ENCODE results near the gene SERPINI1.
A peak's percentile ranks its signal among the peaks of the same experiment; 100 is the strongest.

SERPINI1 gene

GRCh38 chr3:167718582-167718981, 16.9 kb upstream of the SERPINI1 start:
- Histone ChIP-seq H3K4me3 (ENCODE audit: low read length) (no peak overlapping the region), H3K27me3 (ENCODE audit: insufficient read depth, low read length) (no peaks in the 10 kb centered on the region), H3K36me3 (ENCODE audit: insufficient read depth, low read depth, low read length) (peaks cover 50% of the 10 kb centered on the region), H3K4me1 (ENCODE audit: insufficient read depth, low read length) (peaks cover 9% of the 10 kb centered on the region; the same call in 1 of the 2 replicates), H3K9ac (ENCODE audit: low read depth, low read length) (no peak overlapping the region), H3K9me3 (ENCODE audit: insufficient read depth, low read depth, low read length) (no peaks in the 10 kb centered on the region; the same call in 1 of the 2 replicates), H3K27ac (ENCODE audit: low read length) (no peak overlapping the region)

- Histone ChIP-seq H3K4me1 (ENCODE audit: insufficient read depth, low read length) (peaks cover 17% of the 10 kb centered on the region; the same call in 1 of the 2 replicates), H3K9me3 (ENCODE audit: insufficient read depth, low read depth, low read length) (no peaks in the 10 kb centered on the region; the same call in 1 of the 2 replicates)
Observed at GRCh38 chr3:167723025-167723512, 12.5 kb upstream of the SERPINI1 start.

GRCh38 chr3:167723872-167724271, 11.6 kb upstream of the SERPINI1 start:
- H3K4me3 ChIP-seq (ENCODE audit: low read length), result no peak overlapping the region
- H3K36me3 ChIP-seq (ENCODE audit: insufficient read depth, low read depth, low read length), result peaks cover 25% of the 10 kb centered on the region
- H3K9ac ChIP-seq (ENCODE audit: low read depth, low read length), result no peak overlapping the region
- H3K27ac ChIP-seq (ENCODE audit: low read length), result no peak overlapping the region
- H3K27me3 ChIP-seq (ENCODE audit: insufficient read depth, low read length), result no peaks in the 10 kb centered on the region
- no peaks in the 10 kb centered on the region; the same call in 1 of the 2 replicates for H3K9me3 ChIP-seq (ENCODE audit: insufficient read depth, low read depth, low read length)
- H3K4me1 ChIP-seq (ENCODE audit: insufficient read depth, low read length), result peaks cover 21% of the 10 kb centered on the region

More at GRCh38 chr3:167723025-167723512, 12.5 kb upstream of the SERPINI1 start:
- Histone ChIP-seq H3K9ac (ENCODE audit: low read depth, low read length) (no peak overlapping the region), H3K27ac (ENCODE audit: low read length) (no peak overlapping the region), H3K36me3 (ENCODE audit: insufficient read depth, low read depth, low read length) (peaks cover 33% of the 10 kb centered on the region), H3K27me3 (ENCODE audit: insufficient read depth, low read length) (no peaks in the 10 kb centered on the region), H3K4me3 (ENCODE audit: low read length) (no peak overlapping the region)

- no peaks in the 10 kb centered on the region for H3K36me3 ChIP-seq (ENCODE audit: insufficient read depth, low read depth, low read length)
- H3K27me3 ChIP-seq (ENCODE audit: insufficient read depth, low read length), result no peaks in the 10 kb centered on the region
- H3K27ac ChIP-seq (ENCODE audit: low read length), result no peak overlapping the region
- H3K9me3 ChIP-seq (ENCODE audit: insufficient read depth, low read depth, low read length), result no peaks in the 10 kb centered on the region
- peaks cover 32% of the 10 kb centered on the region for H3K4me1 ChIP-seq (ENCODE audit: insufficient read depth, low read length)
- H3K4me3 ChIP-seq (ENCODE audit: low read length), result no peak overlapping the region
- H3K9ac ChIP-seq (ENCODE audit: low read depth, low read length), result no peak overlapping the region
Observed at GRCh38 chr3:167728176-167728575, 7.3 kb upstream of the SERPINI1 start.

- no peak overlapping the region for H3K27ac ChIP-seq (ENCODE audit: low read length)
- H3K9me3 ChIP-seq (ENCODE audit: insufficient read depth, low read depth, low read length), result no peaks in the 10 kb centered on the region
- H3K36me3 ChIP-seq (ENCODE audit: insufficient read depth, low read depth, low read length), result no peaks in the 10 kb centered on the region
- H3K4me3 ChIP-seq (ENCODE audit: low read length), result no peak overlapping the region
- no peaks in the 10 kb centered on the region for H3K27me3 ChIP-seq (ENCODE audit: insufficient read depth, low read length)
- peaks cover 29% of the 10 kb centered on the region for H3K4me1 ChIP-seq (ENCODE audit: insufficient read depth, low read length)
- H3K9ac ChIP-seq (ENCODE audit: low read depth, low read length), result no peak overlapping the region
Observed at GRCh38 chr3:167728632-167729323, 6.7 kb upstream of the SERPINI1 start.

- H3K27me3 ChIP-seq (ENCODE audit: insufficient read depth, low read length), result no peaks in the 10 kb centered on the region
- H3K9me3 ChIP-seq (ENCODE audit: insufficient read depth, low read depth, low read length), result no peaks in the 10 kb centered on the region
- no peaks in the 10 kb centered on the region for H3K36me3 ChIP-seq (ENCODE audit: insufficient read depth, low read depth, low read length)
- H3K27ac ChIP-seq (ENCODE audit: low read length), result no peak overlapping the region
- peaks cover 23% of the 10 kb centered on the region for H3K4me1 ChIP-seq (ENCODE audit: insufficient read depth, low read length)
- H3K9ac ChIP-seq (ENCODE audit: low read depth, low read length), result no peak overlapping the region; the same call in 1 of the 2 replicates
- no peak overlapping the region for H3K4me3 ChIP-seq (ENCODE audit: low read length)
Observed at GRCh38 chr3:167729591-167729990, 5.9 kb upstream of the SERPINI1 start.

GRCh38 chr3:167731393-167731792, 4.1 kb upstream of the SERPINI1 start:
- H3K9me3 ChIP-seq (ENCODE audit: insufficient read depth, low read depth, low read length), result no peaks in the 10 kb centered on the region
- H3K4me1 ChIP-seq (ENCODE audit: insufficient read depth, low read length), result peaks cover 24% of the 10 kb centered on the region
- H3K27me3 ChIP-seq (ENCODE audit: insufficient read depth, low read length), result 0 out of 2 replicates have a peak, but pooled peaks cover 2% of the 10 kb centered on the region
- H3K4me3 ChIP-seq (ENCODE audit: low read length), result no peak overlapping the region
- no peak overlapping the region for H3K27ac ChIP-seq (ENCODE audit: low read length)
- no peak overlapping the region for H3K9ac ChIP-seq (ENCODE audit: low read depth, low read length)
- H3K36me3 ChIP-seq (ENCODE audit: insufficient read depth, low read depth, low read length), result no peaks in the 10 kb centered on the region

- H3K36me3 ChIP-seq (ENCODE audit: insufficient read depth, low read depth, low read length), result no peaks in the 10 kb centered on the region
Observed at GRCh38 chr3:167732313-167733065, 3.0 kb upstream of the SERPINI1 start.

GRCh38 chr3:167733961-167734497, 1.5 kb upstream of the SERPINI1 start:
- Histone ChIP-seq H3K9ac (ENCODE audit: low read depth, low read length) (peak overlapping the region; percentile 92; the same call in 1 of the 2 replicates), H3K27me3 (ENCODE audit: insufficient read depth, low read length) (0 out of 2 replicates have a peak, but pooled peaks cover 4% of the 10 kb centered on the region), H3K9me3 (ENCODE audit: insufficient read depth, low read depth, low read length) (no peaks in the 10 kb centered on the region), H3K36me3 (ENCODE audit: insufficient read depth, low read depth, low read length) (no peaks in the 10 kb centered on the region), H3K4me3 (ENCODE audit: low read length) (peak overlapping the region; percentile 96), H3K27ac (ENCODE audit: low read length) (peak overlapping the region; percentile 74), H3K4me1 (ENCODE audit: insufficient read depth, low read length) (peaks cover 22% of the 10 kb centered on the region)

More at GRCh38 chr3:167732313-167733065, 3.0 kb upstream of the SERPINI1 start:
- no peaks in the 10 kb centered on the region for H3K9me3 ChIP-seq (ENCODE audit: insufficient read depth, low read depth, low read length)
- peak overlapping the region; percentile 92; the same call in 1 of the 2 replicates for H3K9ac ChIP-seq (ENCODE audit: low read depth, low read length)
- H3K4me3 ChIP-seq (ENCODE audit: low read length), result peak overlapping the region; percentile 96
- 0 out of 2 replicates have a peak, but pooled peaks cover 4% of the 10 kb centered on the region for H3K27me3 ChIP-seq (ENCODE audit: insufficient read depth, low read length)
- H3K4me1 ChIP-seq (ENCODE audit: insufficient read depth, low read length), result peaks cover 26% of the 10 kb centered on the region
- H3K27ac ChIP-seq (ENCODE audit: low read length), result no peak overlapping the region

- H3K9ac ChIP-seq (ENCODE audit: low read depth, low read length), result peak within 1 kb of the TSS; percentile 92
- H3K4me3 ChIP-seq (ENCODE audit: low read length), result peak within 1 kb of the TSS; percentile 96
- peak within 1 kb of the TSS; percentile 80 for H3K27ac ChIP-seq (ENCODE audit: low read length)
- H3K4me1 ChIP-seq (ENCODE audit: insufficient read depth, low read length), result peaks cover 17% of the 10 kb centered on the region
- H3K9me3 ChIP-seq (ENCODE audit: insufficient read depth, low read depth, low read length), result no peaks in the 10 kb centered on the region
- no peaks in the 10 kb centered on the region for H3K36me3 ChIP-seq (ENCODE audit: insufficient read depth, low read depth, low read length)
- 0 out of 2 replicates have a peak, but pooled peaks cover 4% of the 10 kb centered on the region for H3K27me3 ChIP-seq (ENCODE audit: insufficient read depth, low read length)
Observed at GRCh38 chr3:167734498-167735232, 856 bp upstream of the SERPINI1 start, which contains the start of gene PDCD10. Gene PDCD10 (minus strand): TSS chr3:167734892. CDS start chr3:167720157, 14,735 bp downstream.
